NOMO-1 treated with DMSO at 0.1 percent for 48 hours (cell line): ENCODE data around the gene FKBP5.
"Not testable (repeated sequence)": the region's sequence is repeated elsewhere in the genome, so short reads cannot be mapped to it uniquely, and the experiment has no call there.

Experiments used
- DNase-seq: peaks from one replicate; lab custom pipeline; 2025; ENCODE audit not compliant: unreplicated experiment; lab: John Stamatoyannopoulos, UW

FKBP5 gene

DNA sequence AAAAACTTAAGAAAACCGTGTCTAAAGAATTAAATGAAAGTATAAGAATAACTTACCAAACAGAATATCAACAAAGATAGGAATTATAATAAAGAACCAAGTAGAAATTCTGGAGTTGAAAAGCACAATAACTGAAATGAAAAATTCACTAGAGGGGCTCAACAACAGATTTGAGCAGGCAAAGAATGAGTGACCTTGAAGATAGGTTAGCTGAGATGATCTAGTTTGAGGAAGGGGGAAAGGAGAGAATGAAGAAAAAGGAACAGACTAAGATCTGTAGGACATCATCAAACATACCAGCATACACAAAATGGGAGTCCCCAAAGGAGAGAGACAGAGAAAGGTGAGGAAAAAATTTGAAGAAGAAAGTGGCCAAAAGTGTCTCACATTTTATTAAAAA is 138.3 kb downstream of the FKBP5 start:
- no peak for DNase-seq

DNA sequence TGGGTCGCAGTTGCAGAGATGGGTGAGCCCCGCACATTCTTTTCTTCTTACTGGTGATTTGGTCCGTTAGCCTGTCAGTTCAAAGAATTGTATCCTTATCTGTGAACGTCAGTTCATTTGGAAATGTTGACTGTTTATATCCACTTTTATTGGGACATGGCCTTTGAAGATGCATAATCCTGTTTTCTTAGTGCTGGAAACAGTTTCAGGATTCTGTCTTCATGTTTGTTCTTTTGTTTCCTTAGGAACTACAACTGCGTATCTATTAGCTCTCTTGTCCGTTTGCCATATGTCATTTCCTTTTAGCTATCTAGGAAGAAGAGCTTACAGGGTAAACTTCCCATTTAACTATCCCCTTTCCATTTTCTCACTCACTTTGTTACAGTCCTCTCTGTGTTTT is 141.0 kb downstream of the FKBP5 start:
- DNase-seq = no peak

GRCh38 chr6:35544769-35545361 is 143.8 kb downstream of the FKBP5 start:
- DNase-seq = no peak

DNA sequence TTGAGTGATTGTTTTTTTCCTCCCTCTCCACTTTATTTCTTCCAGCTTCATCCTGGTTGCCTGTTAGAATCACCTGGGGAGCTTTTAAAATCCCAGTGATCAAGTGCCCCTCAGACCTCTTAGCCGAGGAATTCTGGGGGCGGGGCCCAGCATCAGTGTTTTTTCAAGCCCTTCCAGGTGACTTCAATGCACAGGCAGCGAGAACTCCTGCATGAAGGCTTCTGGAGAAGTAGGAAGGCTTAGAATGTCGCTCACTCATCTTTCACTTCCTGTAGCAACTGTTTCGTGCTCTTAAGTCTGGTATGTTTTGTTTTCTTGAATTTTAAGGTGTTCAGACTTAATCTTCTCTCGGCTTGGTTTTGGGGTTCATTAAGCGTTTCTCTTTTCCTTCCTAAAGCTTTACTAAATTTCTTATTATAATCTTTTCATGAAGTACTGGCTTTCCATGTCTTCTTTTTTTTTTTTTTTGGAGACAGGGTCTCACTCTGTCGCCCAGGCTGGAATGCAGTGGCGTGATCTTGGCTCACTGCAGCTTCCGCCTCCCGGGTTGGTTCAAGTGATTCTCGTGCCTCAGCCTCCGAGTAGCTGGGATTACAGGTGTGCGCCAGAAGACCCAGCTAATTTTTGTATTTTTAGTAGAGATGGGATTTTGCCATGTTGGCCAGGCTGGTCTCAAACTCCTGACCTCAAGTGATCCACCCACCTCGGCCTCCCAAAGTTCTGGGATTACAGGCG is 145.1 kb downstream of the FKBP5 start:
- DNase-seq = no peak

- DNase-seq = no peak
Measured at GRCh38 chr6:35541836-35542235, 146.9 kb downstream of the FKBP5 start.

GRCh38 chr6:35539223-35539622 is 149.5 kb downstream of the FKBP5 start:
- no peak for DNase-seq

DNA sequence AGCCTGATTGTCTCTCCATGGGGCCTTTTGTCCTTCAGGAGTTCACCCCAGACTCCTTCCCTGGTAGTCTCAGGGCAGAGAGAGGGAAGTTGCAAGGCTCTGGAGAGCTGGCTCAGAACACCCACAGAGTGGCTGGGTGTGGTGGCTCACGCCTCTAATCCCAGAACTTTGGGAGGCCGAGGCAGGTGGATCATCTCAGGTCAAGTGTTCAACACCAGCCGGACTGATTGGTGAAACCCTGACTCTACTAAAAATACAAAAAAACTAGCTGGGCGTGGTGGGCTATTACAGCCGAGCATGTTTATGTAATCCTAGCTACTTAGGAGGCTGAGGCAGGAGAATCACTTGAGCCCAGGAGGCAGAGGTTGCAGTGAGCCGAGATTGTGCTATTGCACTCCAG is 152.9 kb downstream of the FKBP5 start:
- not testable (repeated sequence) for DNase-seq

DNA sequence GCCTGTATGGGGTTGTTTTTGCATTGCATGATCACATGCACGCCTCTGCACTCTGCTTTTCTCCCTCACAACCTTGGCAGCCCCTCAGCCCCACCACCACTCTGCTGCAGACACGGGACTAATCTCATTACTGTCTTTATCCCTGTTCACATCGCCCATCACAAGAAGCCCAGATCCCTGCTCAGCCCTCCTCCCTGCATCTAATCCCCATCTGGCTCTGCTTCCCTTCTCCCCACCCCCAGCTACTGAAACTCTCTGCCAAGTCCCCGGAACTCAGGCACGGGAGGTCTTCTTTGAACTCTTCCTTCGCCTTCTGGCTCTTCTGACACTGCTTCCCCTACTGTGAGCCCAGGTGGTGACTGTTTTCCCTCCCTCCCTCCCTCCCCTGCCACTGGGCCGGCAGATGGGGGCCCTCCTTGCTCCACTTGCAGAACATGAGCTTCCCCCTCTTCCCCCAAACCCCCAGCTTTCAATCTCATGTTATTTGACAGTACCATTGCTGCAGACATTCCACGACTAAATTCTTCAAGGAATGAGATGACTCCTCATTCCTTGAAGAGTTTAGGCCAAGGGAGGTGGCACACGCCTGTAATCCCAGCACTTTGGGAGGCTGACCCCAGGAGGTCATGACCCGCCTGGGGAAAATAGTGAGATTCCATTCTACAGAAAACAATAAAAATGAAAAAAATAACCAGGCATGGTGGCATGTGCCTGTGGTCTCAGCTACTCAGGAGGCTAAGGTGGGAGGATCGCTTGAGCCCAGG is 154.1 kb downstream of the FKBP5 start:
- DNase-seq = no peak

DNA sequence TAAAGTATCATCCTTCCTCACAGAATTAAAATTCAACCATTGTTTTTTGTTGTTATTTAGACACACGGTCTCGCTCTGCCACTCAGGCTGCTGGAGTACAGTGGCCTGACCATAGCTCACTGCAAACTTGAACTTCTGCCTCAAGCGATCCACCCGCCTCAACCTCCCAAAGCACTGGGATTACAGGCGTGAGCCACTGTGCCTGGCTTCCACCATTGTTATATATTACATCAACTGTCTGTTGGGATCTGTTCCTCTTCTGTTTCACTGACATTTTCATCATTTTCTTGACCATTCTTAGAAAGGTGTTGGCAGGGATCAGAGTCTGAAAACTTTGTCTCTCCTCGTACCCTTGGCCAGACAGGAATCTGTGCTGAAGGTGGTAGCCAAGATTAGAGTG is 154.7 kb downstream of the FKBP5 start:
- DNase-seq = no peak

DNA sequence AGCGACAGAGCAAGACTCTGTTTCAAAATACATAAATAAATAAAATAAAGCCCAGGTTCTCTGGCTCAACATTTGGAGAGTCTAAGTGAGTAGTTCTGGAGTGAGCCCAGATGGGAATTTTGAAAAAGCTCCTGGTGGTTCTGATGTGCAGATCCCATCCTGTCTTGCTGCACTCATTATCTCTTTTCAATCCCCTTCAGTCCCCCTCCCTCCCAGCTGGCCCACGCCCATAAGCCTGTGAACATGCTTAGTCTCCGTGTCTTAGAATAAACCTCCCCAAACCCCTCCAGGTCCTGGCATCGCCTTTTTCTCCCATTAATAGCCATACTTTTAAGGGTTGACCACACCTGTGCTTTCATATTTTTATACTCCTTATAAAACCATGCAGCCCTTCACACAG is 156.6 kb downstream of the FKBP5 start:
- DNase-seq = no peak

GRCh38 chr6:35524380-35525020 is 164.2 kb downstream of the FKBP5 start:
- DNase-seq = no peak
